IMR-90 (cell line): ENCODE measurements around the gene LHFPL6.

Source experiments
- BHLHE40 ChIP-seq: fragments of 150-350 bp; IDR thresholded peaks from 2 replicates; pipeline ENCODE4 v1.6.1; 2016; ENCODE audit warnings: mild to moderate bottlenecking, low read depth, low read length
- CEBPB ChIP-seq: IDR thresholded peaks from 2 replicates; pipeline ENCODE4 v1.6.1; 2012; ENCODE audit warnings: low read depth, low read length, improper control_type of control experiment
- CTCF ChIP-seq: conservative IDR thresholded peaks from 2 replicates; pipeline ENCODE4 v1.5.1; 2012; ENCODE audit warnings: mild to moderate bottlenecking, low read depth, low read length, improper control_type of control experiment
- ELK1 ChIP-seq: fragments of 150-350 bp; IDR thresholded peaks from 2 replicates; pipeline ENCODE4 v1.6.1; 2016; ENCODE audit warnings: low read depth, mild to moderate bottlenecking, low read length, moderate library complexity, borderline replicate concordance
- MXI1 ChIP-seq: IDR thresholded peaks from 2 replicates; pipeline ENCODE4 v1.6.1; 2012; ENCODE audit warnings: low read depth, mild to moderate bottlenecking, low read length, moderate library complexity, borderline replicate concordance
- NFE2L2 ChIP-seq: fragments of 150-350 bp; IDR thresholded peaks from 2 replicates; pipeline ENCODE4 v1.6.1; 2016; ENCODE audit warnings: low read depth, mild to moderate bottlenecking, low read length
- POLR2A ChIP-seq: IDR thresholded peaks from 2 replicates; pipeline ENCODE4 v1.6.1; 2012; ENCODE audit warnings: mild to moderate bottlenecking, low read depth, low read length
- RAD21 ChIP-seq: IDR thresholded peaks from 2 replicates; pipeline ENCODE4 v1.6.1; 2012; ENCODE audit warnings: low read length, improper control_type of control experiment
- RCOR1 ChIP-seq: IDR thresholded peaks from 2 replicates; pipeline ENCODE4 v1.6.1; 2012; ENCODE audit warnings: mild to moderate bottlenecking, low read length, improper control_type of control experiment; ENCODE audit not compliant: insufficient replicate concordance
- RFX5 ChIP-seq: IDR thresholded peaks from 2 replicates; pipeline ENCODE4 v1.8.0; 2012; ENCODE audit warnings: low read depth, mild to moderate bottlenecking, low read length, moderate library complexity

- TF ChIP-seq CTCF (no peak), ELK1 (no peak), POLR2A (no peak), CEBPB (no peak), RFX5 (no peak), BHLHE40 (no peak), NFE2L2 (no peak), RAD21 (no peak), RCOR1 (no peak), MXI1 (no peak)
Measured at GRCh38 chr13:39408512-39408911, 194.5 kb downstream of the LHFPL6 start.
